Measurements from ENCODE around the gene RHBDD2.

RHBDD2 gene

GRCh38 chr7:75866114-75866488, 12.7 kb upstream of the RHBDD2 start:
- H3K27ac ChIP-seq (ENCODE audit: low read length) = no peak overlapping the region
- H3K4me3 ChIP-seq (ENCODE audit: low read depth in 1 of 2, low read length in 2 of 2) = no peak overlapping the region
- no peak overlapping the region for H3K4me2 ChIP-seq (ENCODE audit: insufficient read depth, low read length)
- no peak overlapping the region for H2AFZ ChIP-seq (ENCODE audit: low read depth, low read length)
- H3K9ac ChIP-seq (ENCODE audit: low read depth, low read length) = no peak overlapping the region
- no peak for ATAC-seq (ENCODE audit: insufficient read depth, low read depth)
- no peaks in the 10 kb centered on the region for H3K36me3 ChIP-seq (ENCODE audit: insufficient read depth, low read length)
- no peaks in the 10 kb centered on the region for H3K27me3 ChIP-seq (ENCODE audit: insufficient read depth, low read length, poor library complexity)
- no peaks in the 10 kb centered on the region for H3K79me2 ChIP-seq (ENCODE audit: insufficient read depth, low read length)
- no peaks in the 10 kb centered on the region for H3K9me3 ChIP-seq (ENCODE audit: insufficient read depth, low read length, severe bottlenecking)
- TF ChIP-seq CTCF (IDR thresholded peaks at IDR 0.05; ENCODE audit: borderline replicate concordance, extremely low read depth, low read length, poor library complexity, severe bottlenecking) = no peak
- TF ChIP-seq EZH2 (IDR thresholded peaks at IDR 0.05; ENCODE audit: borderline replicate concordance, low read depth, low read length, severe bottlenecking) = no peak
- no peaks in the 10 kb centered on the region for H3K4me1 ChIP-seq (ENCODE audit: insufficient read depth, low read length)
- no peaks in the 10 kb centered on the region for H4K20me1 ChIP-seq (ENCODE audit: insufficient read depth, low read length)
- DNase-seq = no peak

DNA sequence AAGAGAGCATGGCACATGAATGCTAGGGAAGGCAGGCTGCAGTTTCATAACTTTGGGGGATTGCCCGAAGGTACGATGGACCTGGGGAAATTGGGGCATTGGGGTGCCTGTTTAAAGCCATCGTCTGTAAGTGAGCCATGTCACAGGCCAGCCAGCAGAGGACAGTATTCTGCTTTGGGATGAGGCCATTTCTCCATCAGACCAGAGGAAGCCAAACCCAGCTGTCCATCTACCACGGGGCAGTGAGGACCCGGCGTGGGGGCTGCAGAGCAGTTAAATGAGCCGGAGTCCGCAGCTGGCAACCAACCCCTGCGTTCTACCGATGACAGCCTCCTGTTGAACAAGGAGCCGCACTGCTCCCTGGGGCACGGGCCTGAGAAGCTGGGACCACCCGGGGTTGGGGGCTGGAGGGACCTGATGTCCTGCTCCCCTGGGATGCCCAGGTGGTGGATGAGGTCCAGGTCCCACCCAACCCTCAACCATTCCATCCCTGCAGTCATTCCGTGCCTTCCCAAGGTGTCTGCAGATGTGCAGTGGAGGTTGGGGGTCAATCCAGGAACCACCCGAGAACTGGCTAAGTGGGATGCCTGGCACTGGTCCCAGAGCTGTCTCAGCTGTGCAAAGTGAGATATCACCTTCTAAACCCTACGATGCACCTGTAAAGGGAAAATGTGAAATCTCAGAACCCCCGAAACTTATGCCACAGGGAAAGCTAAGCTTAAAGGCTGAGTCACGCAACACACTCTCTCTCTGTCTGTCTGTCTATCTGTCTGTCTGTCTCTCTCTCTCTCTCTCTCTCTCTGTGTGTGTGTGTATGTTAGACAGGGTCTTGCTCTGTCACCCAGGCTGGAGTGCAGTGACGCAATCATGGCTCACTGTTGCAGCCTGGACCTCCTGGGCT, 12.1 kb upstream of the RHBDD2 start:
- no peaks in the 10 kb centered on the region for H3K9me3 ChIP-seq (ENCODE audit: insufficient read depth, low read length, severe bottlenecking)
- DNase-seq = peak; percentile 25
- H3K9ac ChIP-seq (ENCODE audit: low read depth, low read length) = no peak overlapping the region
- no peaks in the 10 kb centered on the region for H4K20me1 ChIP-seq (ENCODE audit: insufficient read depth, low read length)
- H3K4me3 ChIP-seq (ENCODE audit: low read depth in 1 of 2, low read length in 2 of 2) = no peak overlapping the region
- TF ChIP-seq CTCF (IDR thresholded peaks at IDR 0.05; ENCODE audit: borderline replicate concordance, extremely low read depth, low read length, poor library complexity, severe bottlenecking) (peak; percentile 79), EZH2 (IDR thresholded peaks at IDR 0.05; ENCODE audit: borderline replicate concordance, low read depth, low read length, severe bottlenecking) (no peak)
- no peaks in the 10 kb centered on the region for H3K4me1 ChIP-seq (ENCODE audit: insufficient read depth, low read length)
- H2AFZ ChIP-seq (ENCODE audit: low read depth, low read length) = no peak overlapping the region
- H3K27ac ChIP-seq (ENCODE audit: low read length) = no peak overlapping the region
- H3K27me3 ChIP-seq (ENCODE audit: insufficient read depth, low read length, poor library complexity) = no peaks in the 10 kb centered on the region
- no peak overlapping the region for H3K4me2 ChIP-seq (ENCODE audit: insufficient read depth, low read length)
- ATAC-seq (ENCODE audit: insufficient read depth, low read depth) = peak; percentile 62
- no peaks in the 10 kb centered on the region for H3K36me3 ChIP-seq (ENCODE audit: insufficient read depth, low read length)
- H3K79me2 ChIP-seq (ENCODE audit: insufficient read depth, low read length) = no peaks in the 10 kb centered on the region

GRCh38 chr7:75867390-75867717, 11.5 kb upstream of the RHBDD2 start:
- Histone ChIP-seq H3K27me3 (ENCODE audit: insufficient read depth, low read length, poor library complexity) (no peaks in the 10 kb centered on the region), H3K79me2 (ENCODE audit: insufficient read depth, low read length) (no peaks in the 10 kb centered on the region), H3K4me3 (ENCODE audit: low read depth in 1 of 2, low read length in 2 of 2) (no peak overlapping the region), H4K20me1 (ENCODE audit: insufficient read depth, low read length) (no peaks in the 10 kb centered on the region), H3K36me3 (ENCODE audit: insufficient read depth, low read length) (no peaks in the 10 kb centered on the region), H3K9me3 (ENCODE audit: insufficient read depth, low read length, severe bottlenecking) (no peaks in the 10 kb centered on the region), H3K27ac (ENCODE audit: low read length) (no peak overlapping the region), H3K9ac (ENCODE audit: low read depth, low read length) (no peak overlapping the region), H3K4me2 (ENCODE audit: insufficient read depth, low read length) (no peak overlapping the region), H2AFZ (ENCODE audit: low read depth, low read length) (no peak overlapping the region), H3K4me1 (ENCODE audit: insufficient read depth, low read length) (no peaks in the 10 kb centered on the region)
- ATAC-seq (ENCODE audit: insufficient read depth, low read depth) (no peak), DNase-seq (no peak)
- TF ChIP-seq CTCF (IDR thresholded peaks at IDR 0.05; ENCODE audit: borderline replicate concordance, extremely low read depth, low read length, poor library complexity, severe bottlenecking) (no peak), EZH2 (IDR thresholded peaks at IDR 0.05; ENCODE audit: borderline replicate concordance, low read depth, low read length, severe bottlenecking) (no peak)
